GM21515 (cell line): ENCODE data around the gene PRAME.
"Not testable (repeated sequence)": the region's sequence is repeated elsewhere in the genome, so short reads cannot be mapped to it uniquely, and the experiment has no call there.

Source experiments
- ATAC-seq: cut with Tn5 transposase; IDR thresholded peaks from one replicate; pipeline ENCODE4 v1.9.1; 2021; ENCODE audit not compliant: unreplicated experiment

Gene PRAME

DNA sequence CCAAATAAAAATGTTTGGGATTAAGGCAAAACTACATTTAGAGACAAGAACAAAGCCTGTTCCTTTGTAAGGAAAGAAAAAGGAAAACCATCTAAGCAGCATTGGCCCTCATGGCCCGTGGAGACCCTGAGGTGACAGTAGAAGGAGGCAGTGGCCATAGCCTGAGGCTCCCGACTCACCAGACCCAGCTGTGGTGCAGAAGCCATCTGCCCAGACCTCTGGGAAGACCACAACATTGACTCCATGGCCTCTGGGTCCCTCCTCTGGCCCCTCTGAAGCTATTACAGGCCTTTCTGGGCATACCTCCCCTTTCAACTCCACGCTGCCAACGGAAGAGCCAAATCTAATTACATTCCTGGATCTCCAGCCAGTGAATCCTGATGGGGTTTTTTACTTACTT, 6.4 kb downstream of the PRAME start:
- no peak for ATAC-seq

DNA sequence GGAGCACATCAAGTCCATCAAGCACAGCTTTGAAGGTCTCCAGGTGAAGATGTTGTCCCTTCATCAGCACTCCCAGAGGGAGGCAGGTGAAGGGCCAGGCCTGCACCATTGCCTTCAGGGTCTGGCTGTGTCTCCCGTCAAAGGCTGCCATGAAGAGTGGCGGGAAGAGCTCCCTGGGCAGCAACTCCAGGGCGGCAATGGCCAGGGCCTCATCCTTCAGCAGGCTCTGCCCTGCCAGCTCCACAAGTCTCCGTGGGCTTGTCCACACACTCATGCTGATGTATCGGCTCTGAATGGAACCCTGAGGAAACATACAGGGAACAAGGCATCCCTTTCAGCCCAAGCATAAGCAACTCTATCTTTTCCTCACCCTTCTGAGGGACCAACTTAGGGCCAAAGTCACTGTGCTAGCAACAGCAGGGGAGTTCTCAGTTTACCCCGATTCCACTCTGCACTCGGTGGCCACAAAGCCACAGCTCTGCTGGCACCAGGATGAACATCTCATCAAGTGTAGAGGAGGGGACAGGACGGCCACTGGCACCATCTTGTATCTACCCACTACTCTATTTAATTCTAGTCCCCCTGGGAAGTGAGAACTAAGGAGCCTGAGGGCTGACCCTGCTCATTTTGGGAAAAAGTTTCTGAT, 8.2 kb downstream of the PRAME start:
- ATAC-seq, result no peak

DNA sequence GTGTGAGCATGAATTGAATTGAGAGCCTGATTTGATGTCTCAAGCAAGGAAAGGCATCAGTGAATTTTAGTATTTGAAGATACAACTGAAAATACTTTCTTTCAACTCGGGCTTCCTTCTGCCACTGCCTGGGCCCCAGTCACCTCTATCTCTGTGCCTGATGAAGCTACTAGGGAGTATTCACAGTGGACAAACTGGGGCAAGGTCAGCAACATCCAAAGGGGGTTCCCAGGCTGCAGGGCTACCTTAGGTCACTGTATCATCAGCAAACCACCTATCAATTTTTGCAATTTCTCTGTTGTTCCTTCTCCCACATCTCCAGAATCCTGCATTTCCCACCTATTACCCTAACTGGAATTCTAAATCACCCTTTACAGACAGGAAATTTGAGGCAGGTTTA, 10.2 kb downstream of the PRAME start:
- ATAC-seq, result no peak

DNA sequence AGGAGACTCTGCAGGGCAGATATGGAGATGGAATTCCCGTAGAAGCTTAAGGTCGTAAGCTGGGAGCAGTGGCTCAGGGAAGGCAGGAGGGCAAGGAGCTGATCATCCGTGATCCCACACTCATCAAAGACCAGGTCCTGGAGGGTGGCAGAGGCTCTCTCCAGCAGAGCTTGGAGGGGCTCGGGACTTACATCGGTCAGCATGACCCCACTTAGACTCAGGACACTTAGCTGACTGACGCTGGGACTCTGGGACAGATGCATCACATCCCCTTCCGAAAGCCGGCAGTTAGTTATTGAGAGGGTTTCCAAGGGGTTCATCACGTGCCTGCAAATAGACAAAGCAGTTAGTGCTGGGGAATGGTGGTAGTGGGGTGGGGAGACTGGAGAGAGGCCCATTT, 10.7 kb downstream of the PRAME start:
- no peak for ATAC-seq

DNA sequence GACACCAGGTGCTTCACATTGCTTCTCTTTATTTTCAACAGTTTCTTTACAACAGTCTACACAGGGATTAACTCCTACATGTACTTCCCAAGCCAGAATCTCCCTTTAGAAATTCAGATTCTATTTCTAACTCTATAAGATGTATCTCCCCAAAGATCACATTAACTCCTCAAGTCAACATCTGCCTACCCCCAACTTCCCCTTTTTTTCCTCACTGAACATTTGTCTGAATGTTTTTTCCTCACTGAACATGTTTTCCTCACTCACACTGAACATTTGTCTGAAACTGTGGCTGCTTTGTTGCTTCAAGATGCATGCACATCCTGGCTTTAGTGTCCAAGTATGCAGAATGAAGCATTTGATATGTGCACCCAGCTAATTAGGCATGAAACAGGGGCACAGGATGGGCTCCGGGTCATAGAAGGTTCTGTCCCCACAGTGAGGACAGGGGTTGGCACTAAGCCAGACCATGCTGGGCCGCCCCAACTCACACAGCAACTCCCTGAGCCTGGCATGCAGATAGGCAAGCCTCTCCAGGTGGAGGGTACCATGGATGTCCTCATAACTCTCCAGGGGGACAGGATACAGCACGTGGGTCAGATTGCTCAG, 11.3 kb downstream of the PRAME start:
- no peak for ATAC-seq

DNA sequence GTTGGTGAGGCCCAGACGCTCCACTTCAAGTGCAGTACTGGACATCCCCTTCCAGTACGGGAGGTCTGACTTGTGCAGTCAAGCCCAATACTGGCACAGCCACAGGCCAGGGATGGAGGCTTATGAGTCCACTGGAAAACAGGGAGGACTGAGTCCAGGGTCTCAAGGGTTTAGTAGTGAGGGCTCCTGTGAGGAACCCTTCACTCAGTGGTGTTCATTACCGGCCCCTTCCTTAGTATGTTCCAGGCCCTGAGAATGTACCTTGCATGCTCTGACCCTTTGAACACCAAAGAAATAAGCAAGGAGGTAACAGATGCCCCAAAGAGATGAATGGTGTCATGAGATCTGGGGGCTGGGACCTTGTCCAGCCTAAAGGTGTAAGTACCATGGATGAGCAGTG, 11.8 kb downstream of the PRAME start:
- no peak for ATAC-seq

DNA sequence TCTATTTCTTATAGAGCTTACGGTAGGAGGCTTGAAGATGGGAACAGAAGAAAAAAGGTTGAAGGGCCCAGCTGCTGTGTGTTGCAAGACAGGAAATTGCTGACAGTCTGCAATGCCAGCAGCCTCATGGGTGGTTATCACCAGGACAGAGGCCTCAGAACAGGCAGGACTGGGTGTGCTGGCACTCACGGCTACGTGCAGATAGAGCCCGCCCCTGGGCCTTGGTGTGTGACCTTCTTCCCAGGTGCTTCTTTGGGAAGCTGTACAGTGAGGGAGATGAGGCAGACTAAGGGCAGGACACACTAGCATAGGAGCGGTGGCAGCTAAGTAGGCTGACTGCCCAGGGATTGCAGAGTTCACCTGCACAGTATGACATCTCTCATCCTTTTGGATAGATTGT, 12.6 kb downstream of the PRAME start:
- ATAC-seq, result no peak

DNA sequence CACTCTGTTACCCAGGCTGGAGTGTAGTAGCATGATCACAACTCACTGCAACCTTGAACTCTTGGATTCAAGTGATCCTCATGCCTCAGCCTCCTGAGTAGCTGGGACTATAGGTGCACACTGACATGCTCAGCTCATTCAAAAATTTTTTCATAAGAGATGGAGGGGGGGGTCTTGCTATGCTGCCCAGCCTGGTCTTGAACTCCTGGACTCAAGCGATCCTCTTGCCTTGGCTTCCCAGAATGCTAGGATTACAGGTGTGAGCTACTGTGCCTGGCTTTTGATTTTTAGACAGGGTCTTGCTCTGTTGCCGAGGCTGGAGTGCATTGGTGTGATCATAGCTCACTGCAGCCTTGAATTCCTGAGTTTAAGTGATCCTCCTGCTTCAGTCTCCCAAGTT, 14.0 kb downstream of the PRAME start:
- ATAC-seq, result no peak

DNA sequence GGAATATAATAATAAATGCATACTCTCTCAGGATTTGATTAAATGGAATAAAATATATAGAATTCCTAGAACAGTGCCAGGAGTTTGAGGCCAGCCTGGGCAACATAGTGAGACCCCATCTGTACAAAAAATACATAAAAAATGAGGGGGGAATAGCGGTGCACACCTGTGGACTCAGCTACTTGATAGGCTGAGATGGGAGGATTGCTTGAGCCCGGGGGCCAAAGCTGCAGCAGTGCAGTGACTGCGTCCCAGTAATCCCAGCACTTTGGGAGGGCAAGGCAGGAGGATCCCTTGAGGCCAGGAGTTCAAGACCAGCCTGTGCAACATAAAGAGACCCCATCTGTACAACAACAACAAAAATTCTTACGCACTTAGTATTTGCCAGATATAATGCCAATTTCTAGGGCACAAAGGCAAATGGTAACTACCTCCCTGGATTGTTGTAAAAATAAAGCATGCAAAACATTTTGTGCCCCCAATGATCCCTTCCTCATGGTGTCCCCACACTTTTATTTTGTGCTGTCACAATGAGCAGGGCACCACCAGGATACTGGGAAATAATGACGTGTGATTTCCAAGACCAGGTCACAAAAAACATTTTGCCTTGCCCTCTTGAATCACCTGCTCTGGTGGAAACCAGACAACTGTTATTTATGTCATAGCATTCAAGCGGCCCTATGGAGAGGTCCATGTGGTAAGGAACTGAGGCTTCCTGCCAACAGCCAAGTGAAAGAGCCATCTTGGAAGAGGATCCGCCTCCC, 20.7 kb downstream of the PRAME start:
- ATAC-seq, result no peak

DNA sequence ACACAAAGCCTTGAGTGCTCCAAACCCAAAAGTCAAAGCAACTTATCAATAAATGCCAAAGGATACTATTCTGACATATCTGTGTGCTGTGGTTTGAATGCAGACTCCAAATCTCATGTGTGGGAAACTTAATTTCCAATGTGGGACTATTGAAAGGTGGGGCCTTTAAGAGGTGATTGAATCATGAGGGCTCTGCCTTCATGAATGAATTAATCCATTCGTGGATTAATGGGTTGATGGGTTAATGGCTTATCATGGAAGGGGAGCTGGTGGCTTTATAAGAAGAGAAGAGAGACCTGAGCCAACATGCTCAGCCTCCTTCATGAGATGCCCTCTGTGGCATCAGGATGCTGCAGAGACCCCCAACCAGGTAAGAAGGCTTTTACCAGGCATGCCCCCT, 22.1 kb downstream of the PRAME start:
- ATAC-seq, result no peak

DNA sequence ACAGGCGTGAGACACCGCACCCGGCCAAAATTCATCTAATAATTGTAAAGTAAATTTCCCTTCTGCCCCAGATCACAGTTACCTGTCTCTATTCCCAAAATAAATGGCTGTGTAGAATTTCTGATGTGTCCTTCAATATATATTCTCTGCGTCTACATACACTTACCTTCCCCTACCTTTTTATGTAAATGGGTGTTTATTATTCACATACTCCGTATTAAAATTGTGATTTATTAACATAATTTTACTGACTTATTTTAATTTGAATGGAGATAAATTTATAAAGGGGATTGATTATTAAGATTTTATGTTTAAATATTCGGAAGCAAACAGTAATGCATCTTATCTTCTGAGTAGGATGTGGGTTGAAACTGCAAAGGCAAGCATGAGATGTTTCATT, 22.6 kb downstream of the PRAME start:
- no peak for ATAC-seq

DNA sequence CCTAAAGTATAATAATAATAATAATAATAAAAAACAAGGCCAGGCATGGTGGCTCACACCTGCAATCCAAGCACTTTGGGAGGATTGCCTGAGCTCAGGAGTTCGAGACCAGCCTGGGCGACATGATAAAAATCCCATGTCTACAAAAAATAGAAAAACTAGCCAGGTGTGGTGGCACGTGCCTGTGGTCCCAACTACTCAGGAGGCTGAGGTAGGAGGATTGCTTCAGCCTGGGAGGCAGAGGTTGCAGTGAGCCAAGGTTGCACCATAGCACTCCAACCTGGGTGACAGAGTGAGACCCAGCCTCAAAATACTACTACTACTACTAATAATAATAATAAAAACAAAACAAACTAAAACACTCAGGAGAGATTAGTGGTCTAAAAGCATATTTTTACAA, 23.4 kb downstream of the PRAME start:
- no peak for ATAC-seq

DNA sequence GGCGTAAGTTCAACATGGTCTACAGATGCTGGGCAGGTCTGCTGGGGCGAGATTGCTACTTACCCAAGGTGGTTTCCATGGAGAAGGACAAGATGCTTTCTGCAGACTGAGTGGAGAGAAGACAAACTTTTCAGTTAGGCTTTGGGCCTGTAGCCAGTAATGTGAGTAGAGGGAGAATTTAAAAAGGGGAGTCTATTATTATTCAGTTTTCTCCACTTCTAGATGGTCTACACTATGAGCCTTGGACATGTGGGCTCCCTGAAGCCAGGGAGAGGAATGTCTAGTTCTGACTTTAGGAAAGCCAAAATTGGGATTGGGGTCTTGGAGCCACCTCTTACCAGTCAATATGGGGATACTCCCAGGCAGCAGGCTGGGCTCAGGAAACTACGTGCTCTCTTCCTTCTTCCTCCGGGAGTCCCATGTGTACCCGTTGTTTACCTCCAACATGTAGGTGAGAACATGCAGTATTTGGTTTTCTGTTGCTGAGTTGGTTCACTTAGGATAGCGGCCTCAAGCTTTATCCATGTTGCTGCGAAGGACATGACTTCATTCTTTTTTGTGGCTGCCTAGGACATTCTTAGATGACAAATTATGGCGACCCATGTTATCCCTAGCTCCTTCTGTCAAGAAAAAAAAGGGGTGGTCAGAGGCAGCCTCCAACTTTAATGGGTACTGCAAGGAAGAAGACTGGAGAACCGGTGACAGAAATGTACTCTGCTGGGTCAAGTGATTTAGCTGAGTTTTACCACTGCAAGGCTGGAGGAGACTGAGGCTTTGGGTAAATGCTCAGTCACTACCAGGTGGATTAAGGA, 24.3 kb downstream of the PRAME start:
- no peak for ATAC-seq

DNA sequence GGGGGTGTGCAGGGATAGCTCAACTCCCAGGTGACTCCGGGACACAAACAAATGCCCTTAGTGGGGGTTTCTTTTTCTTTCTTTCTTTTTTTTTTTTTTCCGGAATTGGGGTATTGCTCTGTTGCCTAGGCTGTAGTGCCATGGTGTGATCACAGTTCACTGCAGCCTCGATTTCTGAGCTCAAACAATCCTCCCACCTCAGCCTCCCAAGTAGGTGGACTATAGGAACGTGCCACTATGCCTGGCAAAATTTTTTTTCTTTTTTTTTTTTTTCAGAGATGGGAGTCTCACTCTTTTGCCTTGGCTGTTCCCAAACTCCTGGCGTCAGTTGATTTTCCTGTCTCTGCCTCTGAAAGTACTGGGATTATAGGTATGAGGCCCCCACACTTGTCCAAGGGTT, 25.2 kb downstream of the PRAME start:
- ATAC-seq, result no peak

DNA sequence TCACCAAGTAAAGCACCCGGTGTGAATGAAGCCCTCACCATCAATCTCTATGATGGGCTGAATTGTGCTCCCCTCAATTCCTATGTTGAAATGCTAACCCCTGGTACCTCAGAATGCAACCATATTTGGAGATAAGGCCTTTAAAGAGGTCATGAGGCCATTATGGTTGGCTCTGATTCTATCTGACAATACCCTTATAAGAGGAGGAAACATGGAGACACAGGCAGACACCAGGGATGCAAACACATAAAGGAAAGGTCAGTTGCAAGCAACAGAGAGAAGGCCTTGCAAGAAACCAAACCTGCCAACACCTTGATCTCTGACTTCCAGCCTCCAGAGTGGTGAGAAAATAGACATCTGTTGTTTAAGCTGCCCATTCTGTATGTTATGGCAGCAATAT, 25.6 kb downstream of the PRAME start:
- ATAC-seq, result no peak

DNA sequence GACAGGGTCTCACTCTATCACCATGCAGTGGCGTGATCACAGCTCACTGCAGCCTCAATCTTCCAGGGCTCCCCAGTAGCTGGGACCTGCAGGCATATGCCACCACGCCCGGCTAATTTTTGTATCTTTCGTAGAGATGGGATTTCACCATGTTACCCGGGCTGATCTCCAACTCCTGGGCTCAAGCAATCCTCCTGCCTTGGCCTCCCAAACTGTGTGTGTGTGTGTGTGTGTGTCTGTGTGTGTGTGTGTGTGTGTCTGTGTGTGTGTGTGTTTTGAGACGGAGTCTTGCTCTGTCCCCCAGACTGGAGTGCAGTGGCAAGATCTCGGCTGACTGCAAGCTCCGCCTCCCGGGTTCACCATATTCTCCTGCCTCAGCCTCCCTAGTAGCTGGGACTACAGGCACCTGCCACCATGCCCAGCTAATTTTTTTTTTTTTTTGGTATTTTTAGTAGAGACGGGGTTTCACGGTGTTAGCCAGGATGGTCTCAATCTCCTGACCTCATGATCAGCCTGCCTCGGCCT, 26.5 kb downstream of the PRAME start:
- ATAC-seq, result not testable (repeated sequence)

DNA sequence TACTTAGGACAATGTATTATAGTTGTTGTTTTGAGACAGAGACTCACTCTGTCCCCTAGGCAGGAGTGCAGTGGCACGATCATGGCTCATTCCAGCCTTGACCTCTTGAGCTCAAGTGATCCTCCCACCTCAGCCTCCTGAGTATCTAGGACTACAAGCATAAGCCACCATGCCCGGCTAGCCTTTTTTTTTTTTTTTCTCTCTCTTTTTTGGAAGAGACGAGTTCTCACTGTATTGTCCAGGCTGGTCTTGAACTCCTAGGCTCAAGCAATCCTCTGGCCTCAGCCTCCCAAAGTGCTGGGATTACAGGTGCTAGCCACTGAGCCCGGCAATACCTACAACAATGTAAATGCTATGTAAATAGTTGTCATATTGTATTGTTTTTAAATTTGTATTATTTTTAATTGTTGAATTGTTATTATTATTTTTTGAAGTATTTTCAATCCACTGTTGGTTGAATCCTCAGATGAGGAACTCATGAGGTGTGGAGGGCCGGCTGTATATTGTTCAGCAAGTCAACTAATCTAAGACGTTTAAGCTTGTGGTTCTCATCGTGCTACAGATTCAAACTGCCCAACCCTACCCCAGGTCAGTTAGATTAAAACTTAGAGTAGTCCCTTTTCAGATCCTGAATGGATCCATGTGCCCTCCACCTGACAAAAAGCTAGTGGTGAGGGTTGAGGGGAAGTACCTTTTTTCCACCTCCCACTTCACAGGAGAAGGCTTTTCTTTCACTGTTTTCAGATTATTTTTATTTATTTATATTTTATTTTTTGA, 27.1 kb downstream of the PRAME start:
- ATAC-seq, result no peak

DNA sequence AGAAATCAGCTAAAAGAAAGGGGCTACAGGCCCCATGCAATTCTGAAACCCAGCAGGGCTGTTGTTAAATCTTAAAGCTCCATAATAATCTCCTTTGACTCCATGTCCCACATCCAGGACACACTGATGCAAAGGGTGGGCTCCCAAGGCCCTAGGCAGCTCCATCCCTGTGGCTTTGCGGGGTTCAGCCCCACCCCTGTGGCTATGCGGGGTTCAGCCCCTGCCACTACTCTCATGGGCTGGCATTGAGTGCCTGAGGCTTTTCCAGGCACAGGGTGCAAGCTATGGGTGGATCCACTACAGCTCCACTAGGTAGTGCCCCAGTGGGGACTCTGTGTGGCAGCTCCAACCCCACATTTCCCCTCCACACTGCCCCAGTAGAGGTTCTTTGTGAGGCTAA, 30.3 kb downstream of the PRAME start:
- no peak for ATAC-seq

DNA sequence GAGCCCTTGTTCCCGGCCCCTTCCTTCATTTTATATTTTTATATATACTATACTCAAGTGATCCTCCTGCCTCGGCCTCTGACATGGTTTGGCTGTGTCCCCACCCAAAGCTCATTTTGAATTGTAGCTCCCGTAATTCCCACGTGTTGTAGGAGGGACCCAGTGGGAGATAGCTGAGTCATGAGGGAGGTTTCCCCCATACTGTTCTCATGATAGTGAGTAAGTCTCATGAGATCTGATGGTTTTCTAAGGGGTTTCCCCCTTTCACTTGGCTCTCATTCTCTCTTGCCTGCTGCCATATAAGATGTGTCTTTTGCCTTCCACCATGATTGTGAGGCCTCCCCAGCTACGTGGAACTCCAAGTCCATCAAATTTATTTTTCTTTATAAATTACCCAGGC, 31.8 kb downstream of the PRAME start:
- ATAC-seq, result no peak

DNA sequence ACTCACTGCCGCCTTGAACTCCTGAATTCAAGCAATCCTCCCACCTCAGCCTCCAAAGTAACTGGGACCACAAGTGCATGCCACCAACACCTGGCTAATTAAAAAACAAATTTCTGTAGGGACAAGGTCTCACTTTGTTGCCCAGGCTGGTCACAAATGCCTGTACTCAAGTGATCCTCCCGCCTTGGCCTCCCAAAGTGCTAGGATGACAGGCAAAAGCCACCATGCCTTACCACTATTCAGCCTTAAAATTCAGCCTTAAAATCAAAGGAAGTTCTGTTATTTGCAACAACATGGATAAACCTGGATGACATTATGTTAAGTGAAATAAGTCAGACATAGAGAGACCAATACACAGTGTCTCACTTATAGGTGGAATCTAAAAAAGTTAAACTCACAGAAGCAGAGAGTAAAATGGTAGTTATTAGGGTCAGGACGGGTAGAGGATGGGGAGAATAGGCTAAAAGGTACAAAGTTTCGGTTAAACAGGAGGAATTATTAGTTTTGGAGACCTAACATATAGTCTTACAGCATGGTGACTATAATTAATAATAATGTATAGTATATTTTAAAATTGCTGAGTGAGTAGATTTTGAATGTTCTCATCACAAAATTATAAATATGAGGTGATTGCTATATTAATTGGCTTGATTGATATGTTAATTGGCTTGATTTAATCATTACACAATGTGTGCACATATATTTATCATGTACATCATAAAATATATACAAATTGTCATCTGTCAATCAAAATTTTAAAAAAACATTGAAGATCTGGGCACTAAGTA, 32.7 kb downstream of the PRAME start:
- ATAC-seq, result no peak
